ENCODE measurements around the gene ANXA8. TPM values are rescaled to one million over a fixed set of nuclear protein-coding genes. Genes with fewer than 3 reads are reported as not detected.
"Not testable (repeated sequence)": the region's sequence is repeated elsewhere in the genome, so short reads cannot be mapped to it uniquely, and the experiment has no call there.

ANXA8 gene, protein sequence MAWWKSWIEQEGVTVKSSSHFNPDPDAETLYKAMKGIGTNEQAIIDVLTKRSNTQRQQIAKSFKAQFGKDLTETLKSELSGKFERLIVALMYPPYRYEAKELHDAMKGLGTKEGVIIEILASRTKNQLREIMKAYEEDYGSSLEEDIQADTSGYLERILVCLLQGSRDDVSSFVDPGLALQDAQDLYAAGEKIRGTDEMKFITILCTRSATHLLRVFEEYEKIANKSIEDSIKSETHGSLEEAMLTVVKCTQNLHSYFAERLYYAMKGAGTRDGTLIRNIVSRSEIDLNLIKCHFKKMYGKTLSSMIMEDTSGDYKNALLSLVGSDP
- total RNA-seq (2014; rRNA removed; shearing (Covaris generic)) = not detected in 2 replicates

DNA sequence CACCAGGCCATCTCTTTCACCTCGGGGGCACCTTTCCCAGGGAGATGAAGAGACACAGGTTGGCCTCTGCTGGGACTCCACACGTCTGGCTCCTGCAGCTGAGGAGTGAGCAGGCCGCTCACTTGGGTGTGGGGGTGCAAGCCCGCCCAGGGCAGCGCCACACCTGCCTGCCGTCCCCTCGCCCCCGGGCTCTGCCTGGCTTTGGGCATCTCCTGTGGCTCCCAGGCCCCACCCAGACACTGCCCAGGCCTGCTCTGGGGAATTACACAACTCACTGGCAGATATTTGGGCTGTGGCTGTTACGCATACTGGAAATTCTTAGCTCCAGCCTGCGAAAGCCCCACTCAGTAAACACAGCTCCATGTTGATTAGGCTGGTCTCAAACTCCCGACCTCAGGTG is at the start of gene ANXA8:
Gene ANXA8 (minus strand): TSS at position 193 of the 400 bp plus-strand sequence. CDS start 182 bp downstream, at position 11.
- H3K4me3 ChIP-seq, H3K36me3 ChIP-seq, DNase-seq: not testable (repeated sequence)

DNA sequence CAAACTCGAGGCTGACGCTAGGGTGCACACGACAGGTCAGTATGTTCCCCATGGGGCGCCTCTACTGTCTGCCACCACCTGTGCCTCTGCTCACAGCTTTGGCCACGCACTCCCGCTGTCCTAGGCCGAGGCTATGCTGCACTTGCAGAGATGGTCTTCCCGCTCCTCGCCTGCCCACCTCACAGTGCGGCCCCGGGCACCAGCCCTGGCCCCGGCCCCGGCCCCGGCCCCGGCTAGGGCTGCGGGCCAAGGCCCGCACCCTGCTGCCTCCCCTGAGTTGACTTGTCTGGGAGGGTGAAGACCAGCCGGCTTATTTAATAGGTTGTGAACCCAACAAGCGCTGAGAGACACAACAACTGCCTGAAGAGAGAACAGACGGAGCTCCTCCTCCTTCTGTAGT is 39.6 kb upstream of the ANXA8 start, which contains the start of gene AGAP9:
Gene AGAP9 (minus strand): TSS at position 164 of the 400 bp plus-strand sequence. CDS start 112 bp downstream, at position 52.
- not testable (repeated sequence) for H3K36me3 ChIP-seq; H3K27me3 ChIP-seq; H3K27ac ChIP-seq; H3K4me3 ChIP-seq; H3K4me1 ChIP-seq; H3K9me3 ChIP-seq (replicated peaks); DNase-seq

More for the DNA sequence above, at the start of gene ANXA8:
- H3K27ac ChIP-seq; H3K27me3 ChIP-seq; H3K4me1 ChIP-seq; H3K9me3 ChIP-seq (replicated peaks): not testable (repeated sequence)

DNA sequence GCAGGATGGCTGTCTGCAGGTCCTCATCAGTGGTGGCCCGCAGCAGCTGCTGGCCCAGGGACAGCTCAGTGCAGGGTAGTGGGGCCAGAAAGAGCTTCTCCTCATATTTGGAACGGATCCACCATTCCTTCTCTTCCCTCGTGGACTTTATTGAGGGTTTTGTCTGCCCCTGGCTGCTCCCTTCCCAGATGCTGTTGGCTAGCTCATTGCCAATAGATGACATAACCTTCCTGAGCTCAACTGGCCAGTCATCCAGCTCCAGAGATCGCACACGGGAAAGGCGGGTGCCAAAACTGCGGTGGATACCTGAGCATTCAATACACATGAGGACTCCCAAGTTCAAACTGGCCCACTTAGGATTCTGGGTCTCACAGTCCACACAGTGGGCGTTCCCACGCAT is 18.4 kb upstream of the ANXA8 start:
- not testable (repeated sequence) for H3K27ac ChIP-seq; H3K36me3 ChIP-seq; H3K27me3 ChIP-seq; H3K4me3 ChIP-seq; H3K4me1 ChIP-seq; H3K9me3 ChIP-seq (replicated peaks); DNase-seq

DNA sequence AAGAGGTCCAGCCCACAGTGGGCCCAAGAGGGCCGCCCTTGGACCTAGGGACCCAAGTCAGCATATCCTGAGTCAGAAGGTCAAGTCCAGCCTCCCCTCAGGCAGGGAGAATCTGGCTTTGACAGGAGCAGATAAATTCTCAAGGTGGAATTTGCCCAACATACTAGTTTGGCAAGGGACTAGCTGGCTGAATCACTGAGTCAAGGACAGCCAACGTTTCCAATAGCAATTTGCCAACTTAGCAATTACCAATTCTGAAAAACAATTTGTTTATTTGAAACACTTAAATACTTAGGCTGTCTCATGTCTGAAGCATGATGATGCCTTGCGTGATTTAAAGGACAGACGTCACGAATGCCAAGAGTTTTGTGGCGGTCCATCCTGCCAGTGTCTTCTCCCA is 10.3 kb upstream of the ANXA8 start:
- H3K9me3 ChIP-seq (replicated peaks); H3K4me3 ChIP-seq; DNase-seq; H3K36me3 ChIP-seq; H3K27ac ChIP-seq; H3K27me3 ChIP-seq; H3K4me1 ChIP-seq: not testable (repeated sequence)

DNA sequence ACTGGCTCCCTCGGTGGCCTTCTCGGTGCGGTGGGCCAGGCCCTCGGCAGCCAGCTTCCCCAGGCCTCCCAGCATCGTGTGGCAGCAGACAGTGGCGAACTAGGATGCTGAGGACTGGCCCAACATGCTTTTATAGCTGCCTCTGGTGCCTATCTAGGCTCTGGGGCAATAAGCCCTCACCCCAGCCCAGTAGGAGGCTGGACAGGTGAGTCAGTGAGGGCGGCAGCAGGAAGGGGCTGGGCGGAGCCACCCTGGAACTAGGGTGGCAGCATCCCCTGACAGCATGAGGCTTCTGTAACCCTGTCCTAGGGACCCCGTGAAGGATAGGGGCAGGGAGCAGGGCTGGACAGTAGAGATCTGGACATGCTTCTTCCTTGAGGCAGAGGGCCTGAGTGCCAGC is 7.7 kb upstream of the ANXA8 start, which contains the start of gene FAM25G:
Gene FAM25G (minus strand): TSS at position 101 of the 400 bp plus-strand sequence. CDS start 26 bp downstream, at position 75.
- not testable (repeated sequence) for H3K4me1 ChIP-seq; H3K4me3 ChIP-seq; DNase-seq; H3K27ac ChIP-seq; H3K9me3 ChIP-seq (replicated peaks); H3K27me3 ChIP-seq; H3K36me3 ChIP-seq

DNA sequence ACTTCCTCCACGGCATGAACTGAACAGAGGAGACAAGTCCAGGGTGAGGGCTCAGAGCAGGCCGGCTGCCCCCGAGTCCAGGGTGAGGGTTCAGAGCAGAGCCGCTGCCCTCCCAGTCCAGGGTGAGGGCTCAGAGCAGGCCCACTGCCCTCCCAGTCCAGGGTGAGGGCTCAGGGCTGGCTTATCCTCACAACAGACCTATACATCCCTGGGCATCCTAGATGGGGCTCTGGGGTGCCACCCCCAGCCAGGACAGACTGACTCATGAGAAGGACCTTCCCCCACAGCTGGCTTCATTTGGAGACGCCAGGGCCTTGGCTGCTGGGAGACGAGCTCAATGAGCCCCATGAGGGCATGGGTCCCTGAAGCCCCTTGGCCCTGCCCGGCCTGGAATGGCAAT is 5.7 kb upstream of the ANXA8 start:
- H3K27ac ChIP-seq; H3K9me3 ChIP-seq (replicated peaks); H3K4me1 ChIP-seq; H3K27me3 ChIP-seq; H3K4me3 ChIP-seq; DNase-seq; H3K36me3 ChIP-seq: not testable (repeated sequence)

DNA sequence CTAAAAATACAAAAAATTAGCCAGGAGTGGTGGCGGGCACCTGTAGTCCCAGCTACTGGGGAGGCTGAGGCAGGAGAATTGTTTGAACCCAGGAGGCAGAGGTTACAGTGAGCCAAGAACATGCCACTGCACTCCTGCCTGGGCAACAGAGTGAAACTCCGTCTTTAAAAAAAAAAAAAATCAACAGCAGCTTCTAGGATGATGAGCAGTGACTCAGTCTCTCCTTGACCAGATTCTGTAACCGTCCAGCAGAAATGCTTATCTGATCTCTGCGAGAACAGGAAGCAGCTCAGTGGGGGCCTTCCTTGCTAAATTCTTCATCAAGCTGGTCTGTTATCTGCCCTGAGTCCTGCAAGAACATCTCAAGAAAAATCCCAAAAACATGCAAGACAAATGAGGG is 2.0 kb upstream of the ANXA8 start:
- H3K36me3 ChIP-seq; H3K4me3 ChIP-seq; H3K27ac ChIP-seq; DNase-seq; H3K27me3 ChIP-seq; H3K9me3 ChIP-seq (replicated peaks); H3K4me1 ChIP-seq: not testable (repeated sequence)

DNA sequence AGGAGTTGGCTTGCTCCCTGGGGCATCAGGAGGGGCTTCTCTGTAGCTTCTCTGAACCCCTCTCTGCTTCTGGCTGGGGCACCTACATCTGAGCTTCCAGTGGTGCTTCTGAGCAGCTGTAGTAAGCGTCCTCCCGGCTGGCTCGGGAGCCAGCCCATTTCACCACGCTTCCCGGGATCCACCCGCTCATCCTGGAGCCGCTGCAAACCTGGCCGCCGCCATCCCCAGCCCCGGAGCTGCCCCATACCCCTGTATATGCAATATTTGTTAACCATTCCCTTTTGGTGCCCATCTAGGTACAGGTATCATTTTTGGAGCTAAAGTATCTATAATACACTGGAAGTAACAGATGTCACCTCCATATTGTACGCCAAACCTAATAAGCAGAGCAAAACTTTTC is 871 bp upstream of the ANXA8 start:
- not testable (repeated sequence) for H3K9me3 ChIP-seq (replicated peaks); DNase-seq; H3K4me3 ChIP-seq; H3K4me1 ChIP-seq; H3K36me3 ChIP-seq; H3K27me3 ChIP-seq; H3K27ac ChIP-seq

DNA sequence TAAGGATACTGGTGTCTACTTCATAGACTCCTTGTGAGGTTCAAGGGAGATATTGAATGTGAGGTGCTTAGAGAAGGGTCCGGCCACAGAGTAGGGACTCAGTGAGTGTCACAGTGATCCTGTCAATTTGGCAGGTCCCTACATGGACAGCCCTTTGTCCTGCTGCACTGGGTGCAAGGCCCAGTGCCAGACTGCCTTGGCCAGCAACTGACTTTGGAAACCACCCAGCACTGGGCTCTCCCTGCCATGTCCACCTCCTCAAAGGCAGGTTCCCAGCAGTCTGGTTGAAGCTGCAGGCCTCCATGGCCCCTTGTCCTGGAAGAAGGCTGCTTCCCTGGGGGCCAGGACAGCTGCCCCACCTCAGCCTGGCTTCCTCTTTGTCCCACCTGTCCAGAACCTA is 1.5 kb downstream of the ANXA8 start:
- H3K9me3 ChIP-seq (replicated peaks); H3K27ac ChIP-seq; DNase-seq; H3K36me3 ChIP-seq; H3K4me3 ChIP-seq; H3K4me1 ChIP-seq; H3K27me3 ChIP-seq: not testable (repeated sequence)

DNA sequence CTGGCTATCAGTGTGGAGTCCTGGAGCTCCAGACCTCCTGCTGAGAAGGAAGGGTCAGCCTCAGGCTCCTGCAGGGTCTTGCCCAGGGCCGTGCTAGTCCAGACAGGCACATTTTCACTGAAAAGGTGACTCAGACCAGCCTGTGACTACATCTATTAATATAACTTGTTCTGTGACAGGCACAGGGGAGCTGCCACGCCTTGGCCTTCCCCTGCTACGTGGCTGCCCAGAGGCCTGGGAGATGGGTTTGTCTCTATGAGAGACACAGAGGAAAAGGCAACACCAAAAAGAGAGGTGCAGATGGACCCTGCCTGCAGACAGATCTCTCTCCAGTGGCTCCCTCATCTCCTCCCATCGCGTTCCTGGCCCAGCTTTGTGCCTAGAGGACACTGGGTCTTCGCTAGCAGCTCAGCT is 2.1 kb downstream of the ANXA8 start:
- not testable (repeated sequence) for H3K36me3 ChIP-seq; H3K27me3 ChIP-seq; DNase-seq; H3K4me3 ChIP-seq; H3K9me3 ChIP-seq (replicated peaks); H3K27ac ChIP-seq; H3K4me1 ChIP-seq

DNA sequence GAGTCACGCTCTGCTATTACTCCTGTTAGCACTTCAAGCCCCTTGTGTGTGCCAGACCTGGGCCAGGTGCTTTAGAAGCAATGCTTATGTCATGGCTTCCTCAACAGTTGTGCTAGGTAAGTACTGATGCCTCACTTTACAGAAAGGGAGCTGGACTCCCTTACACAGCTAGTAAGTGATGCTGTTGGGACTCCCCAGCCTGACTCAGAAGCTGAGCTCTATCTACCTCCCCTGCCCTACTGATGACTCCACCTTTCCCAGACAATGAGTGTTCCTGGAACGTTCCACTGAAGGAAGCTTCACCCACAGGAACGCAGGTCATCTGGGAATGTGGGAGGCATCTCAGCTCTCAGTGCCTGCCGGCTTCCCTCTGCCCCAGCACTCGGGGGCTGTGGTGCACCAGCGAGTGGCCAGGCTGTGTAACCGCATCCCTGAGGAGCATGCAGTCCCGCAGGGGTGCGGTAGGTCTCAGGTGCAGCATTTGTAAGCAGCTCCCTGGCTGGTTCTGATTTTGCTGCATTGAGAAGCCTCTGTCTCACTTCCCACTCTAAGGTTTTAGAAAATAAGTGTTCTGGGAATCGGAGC is 2.6 kb downstream of the ANXA8 start:
- not testable (repeated sequence) for H3K9me3 ChIP-seq (replicated peaks); DNase-seq; H3K27ac ChIP-seq; H3K4me3 ChIP-seq; H3K36me3 ChIP-seq; H3K27me3 ChIP-seq; H3K4me1 ChIP-seq

DNA sequence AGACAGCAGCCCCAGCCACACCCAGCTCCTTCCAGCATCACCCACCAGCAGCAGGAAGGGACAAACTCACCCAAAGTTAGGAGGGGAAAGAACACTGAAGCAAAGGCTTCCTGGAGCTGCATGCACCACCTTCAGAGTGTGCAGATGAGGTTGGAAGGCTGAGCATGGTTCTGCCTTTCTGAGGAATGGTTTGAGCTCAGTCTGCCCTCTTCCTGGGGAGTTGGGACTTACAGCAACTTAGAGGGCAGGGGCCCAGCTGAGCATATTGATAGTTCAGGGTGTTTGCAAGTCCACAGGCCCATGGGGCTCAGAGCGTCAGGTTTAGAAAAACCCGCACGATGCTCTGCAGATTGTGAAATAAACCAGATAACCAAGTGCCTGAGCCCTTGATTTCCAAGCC is 3.8 kb downstream of the ANXA8 start:
- H3K36me3 ChIP-seq; H3K27me3 ChIP-seq; H3K27ac ChIP-seq; DNase-seq; H3K4me3 ChIP-seq; H3K4me1 ChIP-seq; H3K9me3 ChIP-seq (replicated peaks): not testable (repeated sequence)

DNA sequence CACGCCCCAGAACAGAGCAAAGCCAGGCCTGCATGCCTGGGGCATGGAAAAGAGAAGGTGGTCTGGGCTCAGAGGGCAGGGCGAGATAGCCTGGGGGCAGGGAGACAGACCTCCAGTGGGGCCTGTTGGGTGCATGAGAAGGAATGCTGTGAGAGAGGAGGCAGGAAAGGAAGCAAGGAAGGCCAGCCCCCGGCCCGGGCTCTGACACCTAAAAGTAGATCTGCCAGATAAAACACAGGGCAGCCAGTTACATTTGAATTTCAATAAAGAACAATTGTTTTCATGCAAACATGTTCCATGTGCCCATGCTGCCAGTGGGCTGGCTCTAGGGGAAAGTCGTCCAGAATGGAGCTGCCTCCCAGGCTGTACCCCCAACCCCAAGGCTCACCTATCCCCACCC is 5.8 kb downstream of the ANXA8 start:
- H3K36me3 ChIP-seq; H3K27ac ChIP-seq; H3K9me3 ChIP-seq (replicated peaks); H3K4me1 ChIP-seq; H3K4me3 ChIP-seq; DNase-seq; H3K27me3 ChIP-seq: not testable (repeated sequence)

DNA sequence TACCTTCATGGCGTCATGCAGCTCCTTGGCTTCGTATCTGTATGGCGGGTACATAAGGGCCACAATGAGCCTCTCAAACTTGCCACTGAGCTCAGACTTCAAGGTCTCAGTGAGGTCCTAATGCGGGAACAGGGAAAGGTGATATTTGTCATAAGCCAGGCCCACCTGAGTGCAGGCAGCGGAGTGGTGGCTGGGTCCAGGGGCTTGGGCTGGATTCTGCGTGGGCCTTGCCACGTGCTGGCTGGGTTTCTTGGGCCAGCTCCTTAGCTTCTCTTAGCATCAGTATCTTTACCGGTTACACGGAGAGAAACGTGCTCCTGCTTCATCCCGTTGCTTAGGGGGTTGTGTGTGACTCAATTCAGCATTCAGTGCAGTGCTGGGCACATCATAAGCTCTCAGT is 6.8 kb downstream of the ANXA8 start:
- not testable (repeated sequence) for H3K9me3 ChIP-seq (replicated peaks); H3K27me3 ChIP-seq; H3K27ac ChIP-seq; H3K4me1 ChIP-seq; H3K36me3 ChIP-seq; H3K4me3 ChIP-seq; DNase-seq

DNA sequence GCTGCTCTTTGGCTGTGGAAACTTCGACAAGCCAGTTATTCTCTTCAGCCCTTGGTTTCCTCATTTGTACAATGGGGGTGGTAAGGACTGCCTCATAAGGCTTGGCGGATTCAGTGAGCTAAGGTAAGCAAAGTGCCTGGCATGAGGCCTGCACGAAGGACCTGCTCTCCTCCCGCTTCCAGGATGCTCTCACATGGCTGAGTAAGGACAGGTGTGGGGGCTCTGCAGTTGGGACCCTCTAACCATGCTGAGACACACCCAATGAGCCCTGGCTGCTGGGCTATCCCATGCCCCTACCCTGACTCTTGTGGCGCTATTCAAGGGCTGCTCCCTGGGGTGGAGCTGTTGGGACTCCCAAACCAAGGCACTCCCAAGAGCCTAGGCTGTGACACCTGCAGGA is 8.8 kb downstream of the ANXA8 start:
- not testable (repeated sequence) for DNase-seq; H3K4me1 ChIP-seq; H3K4me3 ChIP-seq; H3K36me3 ChIP-seq; H3K27ac ChIP-seq; H3K9me3 ChIP-seq (replicated peaks); H3K27me3 ChIP-seq

DNA sequence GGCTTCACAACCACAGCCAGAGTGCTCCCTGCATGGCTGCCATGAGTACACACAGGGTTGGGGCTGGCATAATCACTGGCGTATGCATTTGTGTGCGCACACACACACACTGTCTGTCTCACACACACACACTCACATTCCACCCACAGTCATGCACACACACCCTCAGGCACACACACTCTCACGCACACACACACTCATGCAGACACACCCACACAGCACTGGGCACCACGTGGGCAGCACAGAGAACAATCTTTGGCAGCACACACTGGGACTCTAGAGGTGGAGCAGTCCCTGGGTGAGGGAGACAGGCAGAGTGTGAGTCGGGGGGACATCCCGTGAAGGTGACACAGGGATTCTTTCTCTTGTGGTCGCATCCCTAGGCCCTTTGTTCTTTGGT is 10.4 kb downstream of the ANXA8 start:
- H3K4me1 ChIP-seq; H3K36me3 ChIP-seq; DNase-seq; H3K27ac ChIP-seq; H3K4me3 ChIP-seq; H3K9me3 ChIP-seq (replicated peaks); H3K27me3 ChIP-seq: not testable (repeated sequence)
